ENCODE data around the gene XPC.

DNA sequence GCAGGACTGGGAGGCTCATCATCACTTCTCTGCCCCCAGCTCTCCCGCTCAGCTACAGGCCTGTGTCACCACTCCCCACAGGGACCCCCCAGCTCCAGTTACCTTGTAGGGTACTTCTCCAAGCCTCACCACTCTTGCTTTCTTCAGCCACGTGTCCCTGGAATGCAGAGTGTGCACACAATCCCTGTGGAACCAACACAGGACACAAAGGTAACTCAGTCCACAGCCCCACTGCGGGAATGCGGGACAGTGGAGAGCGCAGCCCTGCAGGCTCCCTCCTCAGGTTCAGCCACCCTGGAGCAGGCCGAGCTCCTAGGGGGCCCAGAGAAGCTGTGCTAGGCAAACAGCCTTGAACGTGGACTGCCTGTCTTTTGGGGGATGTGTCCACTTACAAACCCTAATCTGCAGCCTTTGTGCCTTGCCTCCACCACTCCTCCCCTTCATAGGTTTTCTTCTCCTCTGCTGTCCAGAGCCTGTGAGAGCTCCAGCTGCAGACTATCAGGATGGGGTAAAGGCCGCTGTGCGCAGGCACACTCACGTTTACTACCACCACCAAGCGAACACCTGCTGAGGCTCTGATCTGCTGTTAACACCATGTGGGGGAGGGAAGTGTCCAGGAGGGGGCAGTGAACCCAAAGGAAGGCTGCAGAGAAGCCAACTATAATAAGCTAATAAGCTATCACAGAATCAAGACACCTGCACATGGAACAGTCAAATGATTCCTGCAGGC, 26.0 kb downstream of the XPC start:
- TF ChIP-seq SUZ12 (IDR thresholded peaks at IDR 0.05): no peak
- no peak for TF ChIP-seq SP1 (IDR thresholded peaks at IDR 0.05)
- no peak for TF ChIP-seq FOXK2 (IDR thresholded peaks at IDR 0.05)
- no peak for TF ChIP-seq BHLHE40 (IDR thresholded peaks at IDR 0.05; ENCODE audit: borderline replicate concordance)
- TF ChIP-seq ZNF384 (IDR thresholded peaks at IDR 0.05): no peak
- no peak for TF ChIP-seq HDGF (IDR thresholded peaks at IDR 0.05; ENCODE audit: borderline replicate concordance)

Measured in HEK293T (cell line).